GM21786 (cell line): ENCODE measurements around the gene IGHMBP2.
"Not testable (repeated sequence)": the region's sequence is repeated elsewhere in the genome, so short reads cannot be mapped to it uniquely, and the experiment has no call there.

ENCODE experiments used
- ATAC-seq: cut with Tn5 transposase; IDR thresholded peaks from one replicate; pipeline ENCODE4 v1.9.1; 2021; ENCODE audit not compliant: unreplicated experiment

Gene IGHMBP2

GRCh38 chr11:68960294-68961071 is 56.8 kb downstream of the IGHMBP2 start:
- no peak for ATAC-seq

- ATAC-seq = no peak
These were observed 57.6 kb downstream of the IGHMBP2 start for GRCh38 chr11:68961245-68961644.

- ATAC-seq = no peak
These were observed 59.0 kb downstream of the IGHMBP2 start for GRCh38 chr11:68962527-68963250.

- ATAC-seq = no peak
These were observed 60.1 kb downstream of the IGHMBP2 start for GRCh38 chr11:68963779-68964178.

GRCh38 chr11:68965901-68966853 is 62.5 kb downstream of the IGHMBP2 start:
- no peak for ATAC-seq

GRCh38 chr11:68966894-68967780 is 63.4 kb downstream of the IGHMBP2 start:
- no peak for ATAC-seq

- no peak for ATAC-seq
These were observed 64.9 kb downstream of the IGHMBP2 start for GRCh38 chr11:68968306-68969250.

- no peak for ATAC-seq
These were observed 65.7 kb downstream of the IGHMBP2 start for GRCh38 chr11:68969386-68969785.

- ATAC-seq = no peak
These were observed 67.4 kb downstream of the IGHMBP2 start for GRCh38 chr11:68970921-68971636.

- no peak for ATAC-seq
These were observed 69.5 kb downstream of the IGHMBP2 start for GRCh38 chr11:68973219-68973618.

GRCh38 chr11:68973706-68974105 is 70.0 kb downstream of the IGHMBP2 start:
- not testable (repeated sequence) for ATAC-seq

GRCh38 chr11:68974421-68975194 is 70.9 kb downstream of the IGHMBP2 start:
- ATAC-seq = no peak

GRCh38 chr11:68976095-68976494 is 72.4 kb downstream of the IGHMBP2 start:
- ATAC-seq = no peak

GRCh38 chr11:68976563-68976962 is 72.9 kb downstream of the IGHMBP2 start:
- ATAC-seq = no peak

- ATAC-seq = no peak
These were observed 74.3 kb downstream of the IGHMBP2 start for GRCh38 chr11:68977781-68978625.

- no peak for ATAC-seq
These were observed 74.9 kb downstream of the IGHMBP2 start for GRCh38 chr11:68978626-68978930.
